ENCODE data around the gene PPP1R12A.

GRCh38 chr12:79827484-79827883 lies 107.4 kb downstream of the PPP1R12A start:
- TF ChIP-seq POLR2A (IDR thresholded peaks at IDR 0.05; ENCODE audit: extremely low read depth, insufficient read length) (no peak), CTCF (IDR thresholded peaks at IDR 0.05; ENCODE audit: low read depth, low read length) (no peak)
